H9 (cell line): ENCODE data around the gene ADAMTS2. TPM values are rescaled to one million over a fixed set of nuclear protein-coding genes. Genes with fewer than 3 reads are reported as not detected.

Experiments used
- DNase-seq: peaks from one replicate; pipeline ENCODE4 v3.0.0-alpha.2; 2017
- H2AFZ ChIP-seq: one replicate; pipeline ENCODE4 v1.6.1; 2013; ENCODE audit warnings: mild to moderate bottlenecking, low read length, control low read depth, moderate library complexity
- H2AK5ac ChIP-seq: 2 replicates; pipeline ENCODE4 v1.6.1; 2013; ENCODE audit warnings: low read length, control low read depth, mixed read lengths; ENCODE audit not compliant: insufficient read length
- H2BK120ac ChIP-seq: one replicate; pipeline ENCODE4 v1.6.1; 2013; ENCODE audit warnings: low read depth, mild to moderate bottlenecking, low read length, control low read depth, inconsistent platforms; ENCODE audit not compliant: poor library complexity, severe bottlenecking
- H2BK12ac ChIP-seq: 2 replicates; pipeline ENCODE4 v1.6.1; 2013; ENCODE audit warnings: low read length, control low read depth, mixed read lengths, low read depth; ENCODE audit not compliant: insufficient read length
- H2BK15ac ChIP-seq: 2 replicates; pipeline ENCODE4 v1.6.1; 2013; ENCODE audit warnings: low read depth, low read length, control low read depth
- H2BK20ac ChIP-seq: one replicate; pipeline ENCODE4 v1.6.1; 2013; ENCODE audit warnings: low read depth, mild to moderate bottlenecking, low read length, control low read depth, inconsistent platforms; ENCODE audit not compliant: poor library complexity, severe bottlenecking
- H2BK5ac ChIP-seq: 2 replicates; pipeline ENCODE4 v1.6.1; 2013; ENCODE audit warnings: low read length, control low read depth, mixed read lengths; ENCODE audit not compliant: insufficient read length
- H3K14ac ChIP-seq: 2 replicates; pipeline ENCODE4 v1.6.1; 2013; ENCODE audit warnings: low read length, control low read depth; ENCODE audit not compliant: insufficient read depth
- H3K18ac ChIP-seq: 2 replicates; pipeline ENCODE4 v1.6.1; 2013; ENCODE audit warnings: low read depth, mild to moderate bottlenecking, mixed read lengths, low read length, control low read depth; ENCODE audit not compliant: insufficient read length
- H3K23ac ChIP-seq: 2 replicates; pipeline ENCODE4 v1.6.1; 2013; ENCODE audit warnings: low read length, control low read depth, mixed read lengths, low read depth; ENCODE audit not compliant: insufficient read length
- H3K23me2 ChIP-seq: 2 replicates; pipeline ENCODE4 v1.6.1; 2013; ENCODE audit warnings: low read depth, mild to moderate bottlenecking, mixed read lengths, low read length, control low read depth; ENCODE audit not compliant: insufficient read length, poor library complexity, severe bottlenecking
- H3K27ac ChIP-seq: 2 replicates; pipeline ENCODE4 v1.5.1; 2013; ENCODE audit warnings: low read length, control low read depth, mixed read lengths, low read depth; ENCODE audit not compliant: insufficient read length
- H3K27me3 ChIP-seq: 2 replicates; pipeline ENCODE4 v1.6.1; 2013; ENCODE audit warnings: low read length, control low read depth, inconsistent platforms; ENCODE audit not compliant: insufficient read depth
- H3K4ac ChIP-seq: 2 replicates; pipeline ENCODE4 v1.6.1; 2013; ENCODE audit warnings: low read depth, mild to moderate bottlenecking, control low read depth, inconsistent platforms, low read length, moderate library complexity
- H3K4me1 ChIP-seq: 2 replicates; pipeline ENCODE4 v1.6.1; 2013; ENCODE audit warnings: low read length, control low read depth, inconsistent platforms; ENCODE audit not compliant: insufficient read depth
- H3K4me2 ChIP-seq: 2 replicates; pipeline ENCODE4 v1.6.1; 2013; ENCODE audit warnings: low read length, control low read depth, mixed read lengths; ENCODE audit not compliant: insufficient read length, insufficient read depth
- H3K56ac ChIP-seq: 2 replicates; pipeline ENCODE4 v1.6.1; 2013; ENCODE audit warnings: low read depth, mild to moderate bottlenecking, mixed read lengths, low read length, control low read depth; ENCODE audit not compliant: insufficient read length
- H3K79me1 ChIP-seq: 2 replicates; pipeline ENCODE4 v1.6.1; 2013; ENCODE audit warnings: low read depth, mild to moderate bottlenecking, moderate library complexity, low read length, control low read depth, inconsistent platforms; ENCODE audit not compliant: insufficient read depth, poor library complexity, severe bottlenecking
- H3K79me2 ChIP-seq: 2 replicates; pipeline ENCODE4 v1.6.1; 2013; ENCODE audit warnings: low read length, control low read depth, inconsistent platforms; ENCODE audit not compliant: insufficient read depth
- H3K9ac ChIP-seq: 2 replicates; pipeline ENCODE4 v1.6.1; 2013; ENCODE audit warnings: low read length, control low read depth, mixed read lengths; ENCODE audit not compliant: insufficient read length; ENCODE audit errors: extremely low read depth
- H3K9me3 ChIP-seq: one replicate; pipeline ENCODE4 v1.6.1; 2013; ENCODE audit warnings: low read depth, low read length, inconsistent platforms; ENCODE audit not compliant: control insufficient read depth
- H3T11ph ChIP-seq: one replicate; pipeline ENCODE4 v1.6.1; 2013; ENCODE audit warnings: mild to moderate bottlenecking, low read length, control low read depth, inconsistent platforms
- H4K20me1 ChIP-seq: one replicate; pipeline ENCODE4 v1.6.1; 2013; ENCODE audit not compliant: control insufficient read depth, insufficient read length, insufficient read depth
- H4K5ac ChIP-seq: 2 replicates; pipeline ENCODE4 v1.6.1; 2013; ENCODE audit warnings: low read depth, mild to moderate bottlenecking, mixed read lengths, low read length, control low read depth; ENCODE audit not compliant: insufficient read length
- H4K8ac ChIP-seq: replicated peaks from 2 replicates; pipeline ENCODE4 v1.6.1; 2013; ENCODE audit warnings: low read length, control low read depth, mixed read lengths, low read depth; ENCODE audit not compliant: insufficient read length
- H4K91ac ChIP-seq: 2 replicates; pipeline ENCODE4 v1.6.1; 2013; ENCODE audit warnings: low read depth, mild to moderate bottlenecking, moderate library complexity, mixed read lengths, low read length, control low read depth; ENCODE audit not compliant: insufficient read length
- H3K27ac Mint-ChIP-seq, 3 experiments: 2 replicates in 2 of 3; 3 replicates in 1 of 3; pipeline ENCODE4 v1.8.0; 2020 to 2021; ENCODE audit warnings: mixed read lengths in 3 of 3, mild to moderate bottlenecking in 1 of 3, moderate library complexity in 1 of 3
- H3K27me3 Mint-ChIP-seq: 2 replicates; pipeline ENCODE4 v1.8.0; 2021; ENCODE audit warnings: low read depth, mild to moderate bottlenecking, moderate library complexity, mixed read lengths
- H3K36me3 Mint-ChIP-seq, 3 experiments: 2 replicates in 2 of 3; 3 replicates in 1 of 3; pipeline ENCODE4 v1.8.0; 2020 to 2021; ENCODE audit warnings: low read depth in 3 of 3, mixed read lengths in 3 of 3; ENCODE audit not compliant: insufficient read depth in 1 of 3
- H3K4me1 Mint-ChIP-seq, 2 experiments: 2 replicates each; pipeline ENCODE4 v1.8.0; 2020; ENCODE audit warnings: mixed read lengths in 2 of 2
- H3K4me3 Mint-ChIP-seq, 2 experiments: 2 replicates in 1 of 2; 3 replicates in 1 of 2; pipeline ENCODE4 v1.8.0; 2020 to 2021; ENCODE audit warnings: mild to moderate bottlenecking in 2 of 2, mixed read lengths in 2 of 2, moderate library complexity in 1 of 2
- H3K9me3 Mint-ChIP-seq, 2 experiments: 2 replicates in 1 of 2; 3 replicates in 1 of 2; pipeline ENCODE4 v1.8.0; 2020; ENCODE audit warnings: mild to moderate bottlenecking in 2 of 2, mixed read lengths in 2 of 2, moderate library complexity in 1 of 2
- CTCF ChIP-seq: fragments of 200-600 bp; sonication (generic); conservative IDR thresholded peaks from 3 replicates; pipeline ENCODE4 v1.8.0; 2021; ENCODE audit warnings: antibody characterized with exemption, mild to moderate bottlenecking
- WGBS: extraction: QIAGEN DNeasy Blood & Tissue Kit; methylation state at CpG from one replicate; pipeline ENCODE4 v1.1.7; 2013; ENCODE audit warnings: missing lambda C conversion rate, low lambda C conversion rate, mixed read lengths; ENCODE audit not compliant: insufficient read length; ENCODE audit errors: extremely low coverage; 5-methylcytosine and 5-hydroxymethylcytosine counted together
- total RNA-seq: library from RNA; stranded (reverse); gene quantifications from 2 replicates; pipeline ENCODE4 v1.2.1, GENCODE V29; 2021

ADAMTS2 gene
- total RNA-seq, 1 experiment from 2014 or later = 5.4 TPM

GRCh38 chr5:179152144-179152895 is 192.9 kb downstream of the ADAMTS2 start:
- no peak overlapping the region for H3K4me3 Mint-ChIP-seq
- Histone ChIP-seq H2BK5ac (no peak overlapping the region), H4K8ac (no peak overlapping the region), H2BK20ac (no peak overlapping the region), H3K56ac (no peak overlapping the region), H4K91ac (no peak overlapping the region), H2BK12ac (no peak overlapping the region), H3K9me3 (no peaks in the 10 kb centered on the region), H2BK120ac (no peak overlapping the region), H3K27me3 (no peaks in the 10 kb centered on the region), H3K9ac (no peak overlapping the region), H3K23me2 (no peaks in the 10 kb centered on the region), H3K4ac (no peak overlapping the region), H3K79me1 (no peaks in the 10 kb centered on the region), H2AK5ac (no peak overlapping the region), H4K20me1 (no peaks in the 10 kb centered on the region), H3K27ac (no peak overlapping the region), H4K5ac (no peak overlapping the region), H3T11ph (no peak overlapping the region), H3K79me2 (no peaks in the 10 kb centered on the region), H3K4me1 (no peaks in the 10 kb centered on the region), H2AFZ (no peak overlapping the region), H3K18ac (no peak overlapping the region), H2BK15ac (no peak overlapping the region), H3K23ac (no peak overlapping the region), H3K4me2 (no peak overlapping the region), H3K14ac (no peak overlapping the region)
- peaks cover 0 to 3% of the 10 kb centered on the region in 2 experiments; a peak in 2 of 5 replicates for H3K9me3 Mint-ChIP-seq
- 0 out of 7 replicates have a peak overlapping the region, but pooled peaks of 1 of the 3 experiments have one; percentile 44 for H3K27ac Mint-ChIP-seq
- peaks cover 0 to 3% (median 0%) of the 10 kb centered on the region in 3 experiments; a peak in 1 of 7 replicates for H3K36me3 Mint-ChIP-seq
- peaks cover 2% of the 10 kb centered on the region for H3K27me3 Mint-ChIP-seq
- H3K4me1 Mint-ChIP-seq = peaks cover 0 to 4% of the 10 kb centered on the region in 2 experiments; a peak in 2 of 4 replicates
- WGBS = no CpG with 5 or more reads among the region's 18 CpGs
- DNase-seq = no peak
- no peak for TF ChIP-seq CTCF
